GM10266 (cell line): ENCODE data around the gene HIGD1A.

Source experiments
- DNase-seq: peaks from one replicate; pipeline ENCODE4 v3.0.0; 2012; ENCODE audit errors: extremely low spot score
- CTCF ChIP-seq: IDR thresholded peaks from 2 replicates; pipeline ENCODE4 v1.5.1; 2012; ENCODE audit warnings: mild to moderate bottlenecking, low read depth; ENCODE audit not compliant: control insufficient read depth, insufficient read depth; ENCODE audit errors: missing control alignments

Gene HIGD1A

DNA sequence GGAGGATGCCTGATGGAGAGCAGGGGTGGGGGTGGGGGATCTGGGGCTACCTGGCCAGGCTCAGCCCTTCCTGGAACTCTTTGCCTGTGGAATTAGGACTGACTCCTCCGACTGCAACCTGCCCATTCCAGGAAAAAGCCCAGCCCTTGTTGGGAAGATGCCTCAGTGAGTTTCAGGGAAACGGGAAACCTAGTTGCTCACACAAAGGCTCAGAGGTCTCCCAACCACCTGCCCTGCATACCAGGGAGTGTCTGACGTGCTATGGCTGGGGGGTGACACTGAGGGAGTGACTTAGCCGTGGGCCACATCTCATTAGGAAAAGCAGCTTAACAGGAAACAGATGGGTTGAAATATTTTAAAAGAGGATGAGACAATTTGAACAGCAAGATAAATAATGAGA is 43.4 kb upstream of the HIGD1A start:
- no peak for DNase-seq
- TF ChIP-seq CTCF = no peak

GRCh38 chr3:42846685-42847522 is 42.6 kb upstream of the HIGD1A start:
- TF ChIP-seq CTCF = no peak
- peak; percentile 44 for DNase-seq

DNA sequence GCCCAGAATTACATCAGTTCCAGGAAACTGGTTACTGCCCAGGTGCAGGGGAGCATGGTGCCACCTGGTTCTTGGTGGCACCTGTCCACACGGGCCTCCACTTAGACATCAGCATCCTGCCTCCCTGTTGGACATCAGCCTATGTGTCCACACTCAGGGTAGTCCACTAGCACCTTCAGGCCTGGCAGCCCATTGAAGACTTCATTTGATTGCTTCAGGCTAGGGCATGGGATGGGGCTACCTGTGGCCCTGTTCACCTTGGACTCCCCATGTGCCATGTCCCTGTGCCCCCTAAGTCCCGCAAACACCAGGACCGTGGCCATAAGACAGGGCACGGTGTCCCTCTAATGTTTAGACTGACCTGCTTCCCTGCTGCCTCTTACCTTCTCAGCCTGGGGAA is 40.5 kb upstream of the HIGD1A start:
- TF ChIP-seq CTCF = no peak
- DNase-seq = no peak

DNA sequence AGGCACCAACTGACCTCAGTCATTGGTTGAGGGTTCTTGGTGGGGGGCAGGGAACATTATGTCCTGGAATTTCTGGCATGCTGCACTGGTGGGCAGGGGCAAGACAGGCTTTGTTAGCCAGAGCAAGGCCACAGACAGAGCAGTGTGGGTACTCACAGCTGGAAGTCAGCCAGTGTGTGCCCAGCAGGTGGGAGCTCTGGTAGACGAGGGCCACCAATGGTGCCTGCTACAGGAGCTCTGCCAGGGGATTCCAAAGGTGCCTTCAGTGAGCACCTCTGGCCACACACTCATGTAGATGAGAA is 40.1 kb upstream of the HIGD1A start:
- no peak for DNase-seq
- TF ChIP-seq CTCF = no peak

DNA sequence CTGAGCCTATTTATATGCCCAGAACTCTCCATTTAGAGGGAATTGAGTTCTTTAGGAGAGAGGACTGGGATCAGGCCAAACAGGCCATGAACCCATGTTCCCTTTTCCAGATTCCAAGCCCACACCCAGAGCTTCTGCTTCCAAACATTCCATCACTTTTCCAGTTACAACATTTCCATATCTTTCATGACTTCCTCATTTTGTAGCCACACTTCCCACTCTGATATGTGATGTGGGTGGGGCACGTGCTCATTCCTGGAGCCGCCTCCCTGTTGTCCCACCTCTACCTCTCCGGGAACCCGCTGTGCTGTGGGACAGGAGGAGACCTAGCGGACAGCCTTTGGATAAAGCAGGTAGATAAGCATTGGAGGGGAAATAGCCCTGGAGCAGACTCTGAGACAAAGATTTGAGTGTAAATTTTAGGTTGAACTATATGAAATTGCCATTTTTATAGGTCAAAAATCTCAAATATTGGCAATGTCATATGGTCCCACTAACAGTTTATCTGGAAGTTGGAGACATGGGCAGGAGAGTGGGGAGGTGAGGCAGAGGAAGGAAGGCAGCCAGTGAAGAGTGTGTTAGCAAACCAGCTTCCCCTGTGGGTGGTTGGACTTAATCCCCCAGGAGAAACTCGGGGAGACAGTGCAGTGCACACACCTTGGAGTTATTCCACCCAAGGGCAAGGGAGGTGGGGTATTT is 39.6 kb upstream of the HIGD1A start:
- DNase-seq = no peak
- TF ChIP-seq CTCF = no peak

DNA sequence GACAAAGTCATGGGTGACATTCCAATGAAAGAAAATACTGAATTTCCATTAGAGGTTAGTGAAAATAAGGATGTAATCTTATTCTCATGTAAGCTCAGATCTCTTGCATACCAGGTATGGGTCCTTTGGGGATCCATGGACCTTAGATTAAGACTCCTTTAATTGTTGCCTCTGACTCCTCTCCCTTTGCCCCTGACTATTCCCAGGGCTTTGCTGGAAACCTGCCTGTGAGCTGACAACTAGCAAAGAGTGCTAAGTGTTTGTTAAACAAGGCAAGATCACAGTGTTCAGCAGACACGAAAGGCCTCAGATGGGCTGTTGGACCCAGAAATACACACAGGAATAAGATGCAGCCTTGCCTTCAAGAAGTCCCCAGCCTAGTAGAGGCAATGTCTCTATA is 37.0 kb upstream of the HIGD1A start:
- no peak for DNase-seq
- no peak for TF ChIP-seq CTCF

DNA sequence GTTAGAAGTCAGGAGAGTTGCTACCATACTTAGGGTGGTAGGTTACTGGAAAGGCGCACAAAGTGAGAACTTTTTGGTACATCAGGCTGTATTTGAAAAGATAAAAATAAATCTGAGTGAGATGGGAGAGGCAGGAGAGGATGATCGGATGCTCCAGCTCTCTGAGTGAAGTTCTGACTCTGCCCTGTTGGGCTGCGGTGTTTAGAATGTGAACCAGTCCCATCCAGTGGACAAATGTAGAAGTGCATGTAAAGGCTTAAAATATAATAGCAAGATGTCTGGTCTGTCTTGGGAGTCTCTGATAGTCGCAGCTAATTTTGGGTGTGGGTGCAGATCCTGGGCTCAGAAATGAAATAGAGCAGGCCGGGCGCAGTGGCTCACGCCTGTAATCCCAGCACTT is 35.3 kb upstream of the HIGD1A start:
- DNase-seq = peak; percentile 48

More for the DNA sequence above, 35.3 kb upstream of the HIGD1A start:
- TF ChIP-seq CTCF = peak; percentile 51
